Measurements from ENCODE around the gene ANK3. TPM values are rescaled to one million over a fixed set of nuclear protein-coding genes. Genes with fewer than 3 reads are reported as not detected.

Gene ANK3
- total RNA-seq, 1 donor from 2014 or later = 4.0 TPM

DNA sequence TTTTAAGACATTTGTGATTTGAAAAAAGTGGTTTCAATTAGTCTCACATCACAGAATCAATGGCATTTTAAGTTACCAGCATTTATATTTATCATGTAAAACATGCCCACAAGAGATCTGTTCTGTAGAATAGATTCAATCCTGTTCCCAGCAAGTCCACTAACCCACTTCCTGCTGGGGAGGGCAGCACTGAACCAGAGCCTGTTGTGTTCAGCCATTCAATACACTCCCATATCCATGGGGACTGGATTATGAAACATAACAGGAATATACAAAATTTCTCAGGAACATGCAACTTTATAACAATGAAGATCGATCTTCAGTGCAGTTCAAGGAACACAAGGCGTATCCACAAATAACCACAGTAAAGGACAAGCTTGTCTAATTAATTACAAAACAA lies 24.4 kb upstream of the ANK3 start:
- Mint-ChIP-seq H3K9me3 (no peaks in the 10 kb centered on the region), H3K27me3 (no peaks in the 10 kb centered on the region), H3K27ac (no peak overlapping the region), H3K4me1 (no peaks in the 10 kb centered on the region), H3K4me3 (no peak overlapping the region), H3K36me3 (ENCODE audit: low read depth) (no peaks in the 10 kb centered on the region)
- TF ChIP-seq, protein P1, sequence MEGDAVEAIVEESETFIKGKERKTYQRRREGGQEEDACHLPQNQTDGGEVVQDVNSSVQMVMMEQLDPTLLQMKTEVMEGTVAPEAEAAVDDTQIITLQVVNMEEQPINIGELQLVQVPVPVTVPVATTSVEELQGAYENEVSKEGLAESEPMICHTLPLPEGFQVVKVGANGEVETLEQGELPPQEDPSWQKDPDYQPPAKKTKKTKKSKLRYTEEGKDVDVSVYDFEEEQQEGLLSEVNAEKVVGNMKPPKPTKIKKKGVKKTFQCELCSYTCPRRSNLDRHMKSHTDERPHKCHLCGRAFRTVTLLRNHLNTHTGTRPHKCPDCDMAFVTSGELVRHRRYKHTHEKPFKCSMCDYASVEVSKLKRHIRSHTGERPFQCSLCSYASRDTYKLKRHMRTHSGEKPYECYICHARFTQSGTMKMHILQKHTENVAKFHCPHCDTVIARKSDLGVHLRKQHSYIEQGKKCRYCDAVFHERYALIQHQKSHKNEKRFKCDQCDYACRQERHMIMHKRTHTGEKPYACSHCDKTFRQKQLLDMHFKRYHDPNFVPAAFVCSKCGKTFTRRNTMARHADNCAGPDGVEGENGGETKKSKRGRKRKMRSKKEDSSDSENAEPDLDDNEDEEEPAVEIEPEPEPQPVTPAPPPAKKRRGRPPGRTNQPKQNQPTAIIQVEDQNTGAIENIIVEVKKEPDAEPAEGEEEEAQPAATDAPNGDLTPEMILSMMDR (IDR thresholded peaks at IDR 0.05) = no peak
- ATAC-seq (ENCODE audit: low read depth) = no peak
- ChIA-PET POLR2A (no interaction called here), CTCF (no interaction called here)
- intact Hi-C loops (cut with micrococcal nuclease) = no loop called here
- no peak for DNase-seq

DNA sequence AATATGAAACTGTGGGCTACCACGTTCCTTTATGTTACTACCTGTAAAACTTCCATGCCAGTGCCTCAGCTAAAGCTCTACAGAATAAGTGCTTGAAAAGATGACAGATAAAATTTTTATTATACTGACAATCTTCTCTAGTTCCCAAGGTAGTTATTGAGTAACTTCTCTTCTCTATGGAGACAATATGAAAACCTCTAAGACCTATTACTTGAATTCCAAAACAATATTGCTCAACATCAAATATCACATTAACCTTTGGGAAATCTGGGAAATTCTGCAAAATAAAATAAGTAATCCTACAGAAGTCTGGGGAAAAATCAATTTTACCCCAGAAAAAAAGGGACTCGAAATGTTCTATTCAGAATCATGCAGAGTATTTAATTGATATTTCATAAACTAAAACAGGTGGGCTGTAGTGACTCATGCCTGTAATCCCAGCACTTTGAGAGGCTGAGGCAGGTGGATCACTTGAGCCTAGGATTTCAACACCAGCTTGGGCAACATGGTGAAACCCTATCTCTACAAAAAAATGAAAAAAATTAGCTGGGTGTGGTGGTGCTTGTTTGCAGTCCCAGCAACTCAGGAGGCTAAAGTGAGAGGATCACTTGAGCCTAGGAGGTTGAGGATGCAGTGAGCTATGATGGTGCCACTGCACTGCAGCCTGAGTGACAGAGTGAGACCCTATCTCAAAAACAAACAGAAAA lies 23.8 kb upstream of the ANK3 start:
- Mint-ChIP-seq H3K36me3 (ENCODE audit: low read depth) (no peaks in the 10 kb centered on the region), H3K4me3 (no peak overlapping the region), H3K27me3 (no peaks in the 10 kb centered on the region), H3K9me3 (no peaks in the 10 kb centered on the region), H3K27ac (no peak overlapping the region), H3K4me1 (no peaks in the 10 kb centered on the region)
- intact Hi-C loops (cut with micrococcal nuclease) = no loop called here
- ATAC-seq (ENCODE audit: low read depth) = no peak
- ChIA-PET CTCF (no interaction called here), POLR2A (no interaction called here)
- TF ChIP-seq, protein P1 (IDR thresholded peaks at IDR 0.05) = no peak
- no peak for DNase-seq

DNA sequence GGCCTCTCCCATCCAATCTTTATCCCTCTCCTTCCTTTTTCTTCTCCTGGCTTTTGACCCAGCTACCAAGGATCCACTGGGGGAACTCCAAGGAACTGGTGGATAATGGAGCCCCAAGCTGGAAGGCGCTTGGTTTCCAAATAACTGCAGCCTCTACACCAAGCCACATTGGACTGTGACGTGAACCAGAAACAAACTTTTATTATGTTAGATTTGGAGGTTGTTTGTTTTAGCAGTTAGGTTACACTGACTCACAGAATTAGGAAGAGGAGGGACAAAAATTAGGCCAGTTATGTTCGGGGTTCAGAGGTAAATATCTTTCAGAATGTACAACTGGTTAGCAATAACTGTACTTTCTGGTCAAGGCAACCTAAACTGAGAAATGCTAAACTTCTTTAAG lies 21.3 kb upstream of the ANK3 start:
- H3K27me3 Mint-ChIP-seq = no peaks in the 10 kb centered on the region

DNA sequence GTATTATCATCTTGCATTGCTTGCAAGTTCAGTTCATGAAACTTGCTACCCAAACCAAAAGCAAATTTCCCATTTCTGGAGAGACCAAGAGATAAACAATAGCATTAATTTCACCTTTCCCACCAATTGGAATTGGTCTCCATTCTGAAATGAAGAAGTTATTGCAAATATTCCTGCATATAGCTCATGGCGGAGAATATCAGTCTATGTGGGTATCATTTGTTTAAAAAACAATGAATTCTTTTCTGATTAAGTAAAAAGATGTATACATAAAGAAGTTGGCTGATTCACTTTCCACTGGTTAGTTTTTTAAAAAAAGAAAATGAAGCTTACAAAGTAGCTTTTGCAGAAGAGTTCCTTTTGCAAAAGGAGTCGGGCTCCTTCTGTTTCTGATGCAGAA lies 19.5 kb upstream of the ANK3 start:
- H3K4me1 Mint-ChIP-seq = no peaks in the 10 kb centered on the region
- TF ChIP-seq, protein P1 (IDR thresholded peaks at IDR 0.05) = no peak
- no peak overlapping the region for H3K4me3 Mint-ChIP-seq
- POLR2A ChIA-PET = no interaction called here
- no peak for ATAC-seq (ENCODE audit: low read depth)
- intact Hi-C loops (cut with micrococcal nuclease) = no loop called here
- no peaks in the 10 kb centered on the region for H3K27me3 Mint-ChIP-seq
- CTCF ChIA-PET = no interaction called here
- no peak overlapping the region for H3K27ac Mint-ChIP-seq
- no peaks in the 10 kb centered on the region for H3K9me3 Mint-ChIP-seq
- no peak for DNase-seq
- H3K36me3 Mint-ChIP-seq (ENCODE audit: low read depth) = no peaks in the 10 kb centered on the region

More for the DNA sequence above, 21.3 kb upstream of the ANK3 start:
- no peaks in the 10 kb centered on the region for H3K4me1 Mint-ChIP-seq
- TF ChIP-seq, protein P1 (IDR thresholded peaks at IDR 0.05) = no peak
- CTCF ChIA-PET = no interaction called here
- DNase-seq (no peak), ATAC-seq (ENCODE audit: low read depth) (no peak)
- no peak overlapping the region for H3K4me3 Mint-ChIP-seq
- intact Hi-C loops (cut with micrococcal nuclease) = no loop called here
- POLR2A ChIA-PET = no interaction called here
- H3K36me3 Mint-ChIP-seq (ENCODE audit: low read depth) = no peaks in the 10 kb centered on the region
- no peak overlapping the region for H3K27ac Mint-ChIP-seq
- no peaks in the 10 kb centered on the region for H3K9me3 Mint-ChIP-seq

DNA sequence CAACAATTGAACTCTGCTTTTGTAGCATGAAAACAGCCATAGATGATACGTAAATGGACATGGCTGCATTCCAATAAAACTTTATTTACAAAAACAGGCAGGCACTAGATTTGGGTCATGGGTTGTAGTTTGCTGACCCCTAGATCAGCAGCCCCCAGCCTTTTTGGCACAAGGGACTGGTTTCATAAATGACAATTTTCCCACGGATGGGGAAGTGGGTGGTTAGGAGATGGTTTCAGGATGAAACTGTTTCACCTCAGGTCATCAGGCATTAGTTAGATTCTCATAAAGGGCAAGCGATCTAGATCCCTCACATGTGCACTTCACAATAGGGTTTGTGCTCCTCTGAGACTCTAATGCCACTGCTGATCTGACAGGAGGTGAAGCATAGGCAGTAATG lies 16.5 kb upstream of the ANK3 start:
- ATAC-seq (ENCODE audit: low read depth) (no peak), DNase-seq (no peak)
- intact Hi-C loops (cut with micrococcal nuclease) = no loop called here
- H3K4me3 Mint-ChIP-seq = no peak overlapping the region
- H3K27ac Mint-ChIP-seq = no peak overlapping the region
- H3K4me1 Mint-ChIP-seq = no peaks in the 10 kb centered on the region
- POLR2A ChIA-PET = no interaction called here
- TF ChIP-seq, protein P1 (IDR thresholded peaks at IDR 0.05) = no peak
- no peaks in the 10 kb centered on the region for H3K27me3 Mint-ChIP-seq
- no peaks in the 10 kb centered on the region for H3K36me3 Mint-ChIP-seq (ENCODE audit: low read depth)
- CTCF ChIA-PET = no interaction called here
- no peaks in the 10 kb centered on the region for H3K9me3 Mint-ChIP-seq

Data from activated B cell treated with CpG ODN at 0.5 μM for 24 hours (primary cell).